ENCODE measurements around the gene PHC2. TPM values are rescaled to one million over a fixed set of nuclear protein-coding genes. Genes with fewer than 3 reads are reported as not detected.

PHC2 gene
- total RNA-seq: 149 TPM
- 118 TPM for polyA plus RNA-seq (ENCODE audit: insufficient read depth, low read depth, low replicate concordance)
- long read RNA-seq, donor 1, transcript PHC2-202 (7 exons, 2,550 nt): major isoform, 21 of 33 reads
- long read RNA-seq, donor 1, partial matches to known transcripts: 11 of 33 reads
- long read RNA-seq, donor 1, other reads (novel, unspliced or antisense): 0 of 33 reads
- long read RNA-seq, donor 2, transcript PHC2-202 (7 exons, 2,550 nt): major isoform, 11 of 11 reads
- long read RNA-seq, donor 2, partial matches to known transcripts: 0 of 11 reads
- long read RNA-seq, donor 2, other reads (novel, unspliced or antisense): 0 of 11 reads
- long read RNA-seq, donor 3, transcript PHC2-202 (7 exons, 2,550 nt): major isoform, 7 of 8 reads
- long read RNA-seq, donor 3, partial matches to known transcripts: 0 of 8 reads
- long read RNA-seq, donor 3, other reads (novel, unspliced or antisense): 0 of 8 reads
- long read RNA-seq, donor 4, transcript PHC2-202 (7 exons, 2,550 nt): major isoform, 6 of 17 reads
- long read RNA-seq, donor 4, partial matches to known transcripts: 0 of 17 reads
- long read RNA-seq, donor 4, other reads (novel, unspliced or antisense): 11 of 17 reads
- long read RNA-seq, donor 5: 0 reads
- long read RNA-seq, donor 6, transcript PHC2-202 (7 exons, 2,550 nt): major isoform, 8 of 8 reads
- long read RNA-seq, donor 6, partial matches to known transcripts: 0 of 8 reads
- long read RNA-seq, donor 6, other reads (novel, unspliced or antisense): 0 of 8 reads
- long read RNA-seq, donor 7, transcript PHC2-202 (7 exons, 2,550 nt): major isoform, 66 of 167 reads
- long read RNA-seq, donor 7, partial matches to known transcripts: 13 of 167 reads
- long read RNA-seq, donor 7, other reads (novel, unspliced or antisense): 88 of 167 reads
- long read RNA-seq, donor 8, transcript PHC2-202 (7 exons, 2,550 nt): major isoform, 7 of 26 reads
- long read RNA-seq, donor 8, partial matches to known transcripts: 7 of 26 reads
- long read RNA-seq, donor 8, other reads (novel, unspliced or antisense): 10 of 26 reads
- long read RNA-seq, donor 9, transcript PHC2-202 (7 exons, 2,550 nt): major isoform, 7 of 8 reads
- long read RNA-seq, donor 9, partial matches to known transcripts: 0 of 8 reads
- long read RNA-seq, donor 9, other reads (novel, unspliced or antisense): 0 of 8 reads
- long read RNA-seq, donor 10, transcript PHC2-202 (7 exons, 2,550 nt): major isoform, 13 of 69 reads
- long read RNA-seq, donor 10, partial matches to known transcripts: 49 of 69 reads
- long read RNA-seq, donor 10, other reads (novel, unspliced or antisense): 7 of 69 reads

GRCh38 chr1:33430692-33431593 lies at the start of gene PHC2:
TSS of gene PHC2 (minus strand) at chr1:33431095. CDS start at chr1:33375539, 55,556 bp downstream.
- intact Hi-C loops (cut with DNase I): no loop called here
- peak; percentile 98 to 99 (median 99) for DNase-seq
- FAIRE-seq: no peak

GRCh38 chr1:33477451-33477850 lies 46.6 kb upstream of the PHC2 start:
- peaks cover 0 to 5% (median 0%) of the 10 kb centered on the region in 3 donors for H3K4me1 ChIP-seq (ENCODE audit: control insufficient read depth in 2 of 3, insufficient read depth in 2 of 3, low read depth in 1 of 3, low read length in 3 of 3)
- no peaks in the 10 kb centered on the region for H3K27me3 ChIP-seq (ENCODE audit: control insufficient read depth, insufficient read depth, low read length)
- intact Hi-C loops (cut with DNase I): no loop called here
- H3K4me3 ChIP-seq (ENCODE audit: low read length in 3 of 3): no peak overlapping the region
- H3K9ac ChIP-seq (ENCODE audit: low read length in 3 of 3): no peak overlapping the region
- no peak for TF ChIP-seq CTCF (IDR thresholded peaks at IDR 0.05; ENCODE audit: borderline replicate concordance, extremely low read depth, insufficient read depth)
- H3K27ac ChIP-seq (ENCODE audit: low read depth in 2 of 2, low read length in 2 of 2): no peak overlapping the region
- DNase-seq (no peak), FAIRE-seq (no peak)
- H3K9me3 ChIP-seq (ENCODE audit: control insufficient read depth in 2 of 3, insufficient read depth in 1 of 3, low read length in 3 of 3): no peaks in the 10 kb centered on the region
- peaks cover 0 to 5% (median 1%) of the 10 kb centered on the region in 3 donors for H3K36me3 ChIP-seq (ENCODE audit: control insufficient read depth in 2 of 3, insufficient read depth in 3 of 3, low read length in 3 of 3)

More at GRCh38 chr1:33430692-33431593, at the start of gene PHC2:
- no peaks in the 10 kb centered on the region for H3K36me3 ChIP-seq (ENCODE audit: control insufficient read depth in 2 of 3, insufficient read depth in 3 of 3, low read length in 3 of 3)
- H3K9ac ChIP-seq (ENCODE audit: low read length in 3 of 3): peak within 1 kb of the TSS; percentile 17 to 48 (median 22)
- H3K27me3 ChIP-seq (ENCODE audit: control insufficient read depth, insufficient read depth, low read length): no peaks in the 10 kb centered on the region
- peak within 1 kb of the TSS in 1 of 2 donors; percentile 7 for H3K27ac ChIP-seq (ENCODE audit: low read depth in 2 of 2, low read length in 2 of 2)
- TF ChIP-seq CTCF (IDR thresholded peaks at IDR 0.05; ENCODE audit: borderline replicate concordance, extremely low read depth, insufficient read depth): peak; percentile 19
- no peaks in the 10 kb centered on the region for H3K9me3 ChIP-seq (ENCODE audit: control insufficient read depth in 2 of 3, insufficient read depth in 1 of 3, low read length in 3 of 3)
- peak within 1 kb of the TSS; percentile 58 to 68 (median 62) for H3K4me3 ChIP-seq (ENCODE audit: low read length in 3 of 3)
- peaks cover 0 to 19% (median 0%) of the 10 kb centered on the region in 3 donors for H3K4me1 ChIP-seq (ENCODE audit: control insufficient read depth in 2 of 3, insufficient read depth in 2 of 3, low read depth in 1 of 3, low read length in 3 of 3)

DNA sequence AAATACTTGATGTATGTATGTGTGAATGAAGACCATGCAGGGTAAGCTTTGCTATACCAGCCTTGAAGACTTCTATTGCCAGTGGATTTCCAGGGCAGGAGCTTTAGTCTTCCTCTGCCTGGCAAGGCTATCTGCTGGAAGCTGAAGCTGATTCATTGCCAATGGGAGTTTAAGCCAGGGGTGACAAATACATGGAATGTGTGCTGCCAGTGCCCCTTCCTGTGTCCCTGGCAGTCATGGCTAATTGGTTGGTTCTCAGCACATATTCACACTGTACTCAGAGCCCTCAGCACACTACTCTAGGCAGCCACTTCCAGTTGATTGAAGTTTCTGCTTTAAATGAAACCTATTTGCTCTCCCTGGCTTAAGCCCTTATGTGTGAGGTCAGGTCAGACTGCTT lies 43.0 kb upstream of the PHC2 start:
- peaks cover 3 to 11% (median 7%) of the 10 kb centered on the region in 3 donors for H3K4me1 ChIP-seq (ENCODE audit: control insufficient read depth in 2 of 3, insufficient read depth in 2 of 3, low read depth in 1 of 3, low read length in 3 of 3)
- no peak overlapping the region for H3K27ac ChIP-seq (ENCODE audit: low read depth in 2 of 2, low read length in 2 of 2)
- no peak overlapping the region for H3K4me3 ChIP-seq (ENCODE audit: low read length in 3 of 3)
- no peaks in the 10 kb centered on the region for H3K9me3 ChIP-seq (ENCODE audit: control insufficient read depth in 2 of 3, insufficient read depth in 1 of 3, low read length in 3 of 3)
- no peaks in the 10 kb centered on the region for H3K27me3 ChIP-seq (ENCODE audit: control insufficient read depth, insufficient read depth, low read length)
- no peaks in the 10 kb centered on the region for H3K36me3 ChIP-seq (ENCODE audit: control insufficient read depth in 2 of 3, insufficient read depth in 3 of 3, low read length in 3 of 3)
- H3K9ac ChIP-seq (ENCODE audit: low read length in 3 of 3): no peak overlapping the region
- intact Hi-C loops (cut with DNase I): no loop called here
- DNase-seq (no peak), FAIRE-seq (no peak)
- TF ChIP-seq CTCF (IDR thresholded peaks at IDR 0.05; ENCODE audit: borderline replicate concordance, extremely low read depth, insufficient read depth): no peak

All from kidney (tissue), 22 donors.